ENCODE data around the gene TMEM143. TPM values are rescaled to one million over a fixed set of nuclear protein-coding genes. Genes with fewer than 3 reads are reported as not detected.
"Not testable (repeated sequence)": the region's sequence is repeated elsewhere in the genome, so short reads cannot be mapped to it uniquely, and the experiment has no call there.

Gene TMEM143
- total RNA-seq, 2 experiments from 2014 or later, result 15.5 to 16.6 TPM

DNA sequence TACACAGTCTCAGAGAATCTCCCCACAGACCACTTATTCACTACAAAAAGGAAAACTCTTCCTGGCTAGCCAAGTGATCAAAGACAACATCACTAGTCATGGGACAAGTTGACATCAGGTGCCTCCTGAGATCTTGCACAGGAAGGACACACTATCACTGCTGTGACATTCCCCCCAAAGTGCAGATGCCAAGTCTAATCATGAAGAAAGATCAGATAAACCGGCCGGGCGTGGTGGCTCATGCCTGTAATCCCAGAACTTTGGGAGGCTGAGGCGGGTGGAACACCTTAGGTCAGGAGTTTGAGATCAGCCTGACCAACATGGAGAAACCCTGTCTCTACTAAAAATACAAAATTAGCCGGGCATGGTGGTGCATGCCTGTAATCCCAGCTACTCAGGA lies 54.0 kb downstream of the TMEM143 start:
- not testable (repeated sequence) for H3K4me3 Mint-ChIP-seq, H3K9me3 Mint-ChIP-seq, DNase-seq, H3K36me3 Mint-ChIP-seq, H3K4me1 Mint-ChIP-seq, H3K27me3 Mint-ChIP-seq, H3K27ac Mint-ChIP-seq

DNA sequence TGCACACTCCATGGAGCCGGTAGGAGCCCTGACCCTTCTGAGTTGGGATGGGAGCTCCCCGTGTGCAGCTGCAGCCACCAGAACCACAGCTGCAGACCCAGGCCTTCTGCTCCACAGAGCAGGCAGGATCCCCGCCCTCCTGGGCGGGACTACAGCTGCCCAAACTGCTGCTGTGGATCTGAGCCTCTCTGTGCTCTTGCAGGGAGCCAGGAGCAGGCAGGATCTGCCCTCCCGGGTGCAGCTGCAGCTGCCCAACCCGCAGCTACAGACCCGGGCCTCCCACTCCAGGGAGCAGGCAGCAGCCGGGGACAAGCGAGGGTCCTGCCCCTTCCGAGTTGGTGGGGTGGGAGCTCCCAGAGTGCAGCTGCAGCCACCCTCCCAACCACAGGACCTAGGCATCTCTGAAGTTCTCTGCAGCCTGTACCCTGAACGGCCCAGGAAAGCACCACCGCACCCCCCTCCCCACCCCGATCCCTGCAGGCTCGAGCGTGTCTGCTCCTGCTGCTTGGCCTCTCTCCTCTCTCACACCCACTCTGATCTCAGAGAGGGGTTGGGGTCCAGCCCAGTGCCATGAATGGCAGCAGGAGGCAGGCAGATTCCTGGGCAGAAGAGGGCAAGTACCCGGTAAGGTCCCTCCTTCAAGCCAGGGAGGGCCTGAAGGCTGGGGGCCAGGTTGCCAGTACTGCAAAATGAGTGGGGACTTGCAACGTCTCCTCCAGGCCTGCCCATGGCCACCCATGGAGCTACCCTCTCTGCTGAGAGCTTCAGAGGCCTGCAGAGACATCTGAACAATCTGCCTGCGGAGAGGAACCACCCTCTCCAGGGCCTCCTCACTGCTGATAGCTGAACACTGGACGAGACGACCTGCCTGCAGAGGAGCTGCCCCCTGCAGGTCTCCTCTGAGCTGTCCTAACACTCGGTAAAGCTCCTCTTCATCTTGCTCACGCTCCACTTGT lies 54.8 kb downstream of the TMEM143 start:
- Mint-ChIP-seq H3K27me3 (no peaks in the 10 kb centered on the region), H3K4me1 (no peaks in the 10 kb centered on the region)

DNA sequence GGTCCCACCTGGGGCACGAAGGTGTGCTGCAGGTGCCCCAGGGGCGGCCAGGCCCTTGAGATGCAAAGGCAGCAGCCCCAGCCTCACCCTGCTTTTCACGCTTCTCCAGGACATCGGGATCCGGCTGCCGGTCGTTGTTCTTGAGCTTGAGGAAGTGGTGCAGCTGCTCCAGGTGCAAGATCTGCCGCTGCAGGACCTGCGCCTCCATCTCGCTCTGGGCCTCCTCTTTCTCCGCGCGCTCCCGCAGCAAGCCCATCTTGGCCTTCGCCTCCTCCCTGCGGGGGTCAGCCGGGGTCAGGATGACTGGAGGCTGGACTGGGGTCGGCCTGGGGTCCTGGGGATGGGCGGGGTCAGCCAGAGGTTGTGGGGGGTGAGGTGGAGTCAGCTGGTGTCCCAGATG lies 59.9 kb downstream of the TMEM143 start:
- H3K4me3 Mint-ChIP-seq, result no peak overlapping the region

More for the DNA sequence above, 54.8 kb downstream of the TMEM143 start:
- H3K27ac Mint-ChIP-seq, result no peak overlapping the region
- H3K9me3 Mint-ChIP-seq, result no peaks in the 10 kb centered on the region
- DNase-seq, result no peak
- no peaks in the 10 kb centered on the region for H3K36me3 Mint-ChIP-seq
- H3K4me3 Mint-ChIP-seq, result no peak overlapping the region

DNA sequence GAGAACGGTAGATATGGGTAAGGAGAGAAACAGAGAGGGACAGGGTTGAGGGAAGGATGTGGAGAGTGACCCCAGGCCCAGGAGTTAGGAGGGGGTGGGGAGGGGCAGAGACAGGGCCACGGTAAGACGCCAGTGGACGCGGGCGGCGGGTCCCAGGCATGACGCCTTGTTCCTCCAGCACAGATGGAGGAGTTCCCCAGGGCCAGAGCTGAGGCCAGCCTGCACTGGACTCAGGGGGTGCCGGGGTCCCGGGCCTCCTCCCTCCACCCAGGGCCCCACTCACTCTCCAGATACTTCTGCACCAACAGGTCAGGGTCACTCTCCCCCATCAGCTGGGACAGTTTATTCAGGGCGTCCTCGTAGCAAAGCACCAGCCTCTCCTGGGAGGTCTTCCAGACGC lies 60.4 kb downstream of the TMEM143 start:
- Mint-ChIP-seq H3K27ac (no peak overlapping the region), H3K27me3 (no peaks in the 10 kb centered on the region), H3K4me3 (no peak overlapping the region), H3K36me3 (no peaks in the 10 kb centered on the region), H3K4me1 (no peaks in the 10 kb centered on the region), H3K9me3 (no peaks in the 10 kb centered on the region)
- DNase-seq, result no peak

More for the DNA sequence above, 59.9 kb downstream of the TMEM143 start:
- DNase-seq, result no peak
- Mint-ChIP-seq H3K27ac (no peak overlapping the region), H3K36me3 (no peaks in the 10 kb centered on the region), H3K4me1 (no peaks in the 10 kb centered on the region), H3K27me3 (no peaks in the 10 kb centered on the region), H3K9me3 (no peaks in the 10 kb centered on the region)

DNA sequence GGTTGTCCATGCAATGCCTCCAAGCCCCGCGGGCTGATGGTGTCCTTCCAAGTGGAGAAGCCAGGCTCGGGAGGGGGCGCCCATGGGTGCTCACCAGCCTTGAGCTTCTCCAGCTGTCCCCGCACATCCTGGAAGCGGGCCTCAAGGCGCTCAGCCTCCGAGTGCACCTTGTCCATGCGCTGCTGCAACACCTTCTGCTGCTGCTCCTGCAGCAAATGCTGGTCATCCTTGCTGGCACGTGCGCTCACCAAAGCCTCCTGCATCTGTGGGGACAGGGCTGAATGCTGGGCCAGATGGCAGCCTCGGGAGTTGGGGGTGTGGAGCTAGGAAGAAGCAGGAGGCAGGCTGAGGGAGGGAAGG lies 61.2 kb downstream of the TMEM143 start:
- no peaks in the 10 kb centered on the region for H3K36me3 Mint-ChIP-seq
- no peaks in the 10 kb centered on the region for H3K9me3 Mint-ChIP-seq
- no peaks in the 10 kb centered on the region for H3K4me1 Mint-ChIP-seq
- H3K27me3 Mint-ChIP-seq, result no peaks in the 10 kb centered on the region
- DNase-seq, result no peak
- H3K4me3 Mint-ChIP-seq, result no peak overlapping the region
- H3K27ac Mint-ChIP-seq, result no peak overlapping the region

DNA sequence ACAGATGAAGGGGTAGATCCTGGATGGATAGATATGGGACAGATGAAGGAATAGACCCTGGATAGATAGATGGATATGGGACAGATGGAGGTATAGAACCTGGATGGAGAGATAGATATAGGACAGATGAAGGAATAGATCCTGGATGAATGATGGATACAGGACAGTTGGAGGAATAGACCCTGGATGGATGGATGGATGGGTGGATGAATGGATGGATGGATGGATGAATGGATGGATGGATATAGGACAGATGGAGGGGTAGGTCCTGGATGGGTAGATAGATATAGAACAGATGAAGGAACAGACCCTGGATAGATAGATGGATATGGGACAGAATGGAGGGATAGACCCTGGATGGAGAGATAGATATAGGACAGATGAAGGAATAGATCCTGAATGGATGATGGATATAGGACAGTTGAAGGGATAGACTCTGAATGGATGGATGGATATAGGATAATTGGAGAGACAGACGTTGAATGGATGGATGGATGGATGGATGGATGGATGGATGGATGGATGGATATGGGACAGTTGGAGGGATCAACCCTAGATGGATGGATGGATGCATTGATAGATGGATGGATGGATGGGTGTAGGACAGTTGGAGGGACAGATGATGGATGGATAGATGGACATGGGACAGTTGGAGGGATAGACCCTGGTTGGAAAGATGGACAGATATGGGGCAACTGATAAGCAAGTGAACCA lies 61.7 kb downstream of the TMEM143 start:
- no peak for DNase-seq
- Mint-ChIP-seq H3K27me3 (no peaks in the 10 kb centered on the region), H3K36me3 (no peaks in the 10 kb centered on the region), H3K27ac (no peak overlapping the region), H3K4me3 (no peak overlapping the region), H3K4me1 (no peaks in the 10 kb centered on the region), H3K9me3 (no peaks in the 10 kb centered on the region)

DNA sequence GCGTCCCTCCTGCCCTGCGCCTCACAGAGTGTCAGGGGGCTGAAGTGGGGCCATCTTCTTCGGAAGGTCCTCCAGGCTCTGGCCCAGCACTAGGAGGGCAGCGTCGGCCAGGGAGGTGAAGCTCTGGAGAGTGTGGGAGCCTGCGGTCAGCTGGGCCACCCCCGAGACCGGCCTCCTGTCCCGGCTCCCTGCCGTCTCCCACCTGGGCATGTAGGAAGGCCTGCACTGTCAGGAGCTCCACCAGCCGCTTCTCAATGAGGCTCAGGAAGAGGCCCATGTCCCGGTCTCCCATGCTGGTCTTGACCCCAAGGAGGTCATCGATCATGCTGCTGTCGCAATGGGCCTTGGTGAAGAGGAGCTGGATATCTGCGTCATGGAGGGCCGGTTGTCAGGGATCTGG lies 65.8 kb downstream of the TMEM143 start:
- DNase-seq, result no peak
- H3K9me3 Mint-ChIP-seq, result no peaks in the 10 kb centered on the region
- H3K36me3 Mint-ChIP-seq, result no peaks in the 10 kb centered on the region
- no peaks in the 10 kb centered on the region for H3K4me1 Mint-ChIP-seq
- H3K27me3 Mint-ChIP-seq, result no peaks in the 10 kb centered on the region
- no peak overlapping the region for H3K27ac Mint-ChIP-seq
- H3K4me3 Mint-ChIP-seq, result no peak overlapping the region

DNA sequence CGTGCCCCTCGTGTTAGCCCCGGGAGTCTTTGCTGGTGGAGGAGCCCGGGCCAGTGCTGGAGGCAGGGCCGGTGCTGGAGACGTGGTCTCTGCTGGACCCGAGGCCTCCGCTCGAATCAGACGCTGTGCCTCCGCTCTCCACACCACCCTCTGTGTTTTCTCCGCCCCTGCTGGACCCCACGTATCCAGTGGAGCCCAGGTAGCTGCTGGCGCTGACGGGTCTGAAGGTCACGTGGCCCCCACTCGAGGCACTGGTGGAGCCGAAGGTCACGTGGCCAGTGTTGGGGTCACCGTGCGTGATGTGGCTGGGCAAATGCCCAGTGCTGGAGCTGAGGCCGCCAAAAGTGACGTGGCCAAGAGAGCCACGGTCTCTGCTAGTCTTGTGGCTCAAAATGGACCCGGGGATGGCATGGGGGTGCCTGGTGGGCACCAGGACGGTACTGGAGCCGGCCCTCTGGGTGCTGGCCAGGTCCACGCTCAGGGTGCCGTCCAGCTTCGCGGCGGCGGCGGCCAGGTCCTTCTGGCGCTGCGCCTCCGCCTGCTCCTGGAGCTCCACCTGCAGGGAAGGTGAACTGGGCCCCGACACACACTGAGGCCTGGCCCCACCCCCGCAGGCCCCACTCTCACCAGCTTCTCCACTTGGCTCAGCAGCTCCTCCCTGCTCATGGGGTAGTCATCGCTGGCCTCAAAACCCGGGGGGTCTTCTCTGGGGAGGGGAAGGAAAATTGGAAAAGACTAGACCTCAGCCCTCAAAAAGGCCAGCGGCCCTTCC lies 66.6 kb downstream of the TMEM143 start:
- H3K9me3 Mint-ChIP-seq, result no peaks in the 10 kb centered on the region
- H3K4me1 Mint-ChIP-seq, result no peaks in the 10 kb centered on the region
- no peaks in the 10 kb centered on the region for H3K27me3 Mint-ChIP-seq
- no peak overlapping the region for H3K27ac Mint-ChIP-seq
- no peak for DNase-seq
- H3K4me3 Mint-ChIP-seq, result no peak overlapping the region
- H3K36me3 Mint-ChIP-seq, result no peaks in the 10 kb centered on the region

DNA sequence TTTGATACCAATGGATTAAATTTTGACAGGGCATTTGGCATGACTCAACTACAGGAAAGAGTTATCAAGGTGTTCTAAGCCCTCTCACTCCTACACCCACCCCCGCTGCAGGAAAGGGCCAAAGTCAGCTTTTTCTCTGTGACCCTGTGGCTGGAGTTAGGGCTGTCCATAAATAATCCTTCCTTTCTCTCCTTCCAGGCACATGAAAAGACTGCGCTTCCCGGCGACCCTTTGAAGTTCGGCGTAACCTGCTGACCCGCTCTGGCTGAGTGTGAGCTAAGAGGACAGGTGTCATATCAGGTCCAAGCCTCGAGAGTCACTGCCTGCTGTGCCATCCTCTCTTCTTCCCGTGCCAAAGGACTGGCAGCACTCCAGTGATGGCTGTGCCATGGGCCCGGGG lies 68.3 kb downstream of the TMEM143 start:
- H3K4me1 Mint-ChIP-seq, result peaks cover 7% of the 10 kb centered on the region
- H3K9me3 Mint-ChIP-seq, result no peaks in the 10 kb centered on the region

DNA sequence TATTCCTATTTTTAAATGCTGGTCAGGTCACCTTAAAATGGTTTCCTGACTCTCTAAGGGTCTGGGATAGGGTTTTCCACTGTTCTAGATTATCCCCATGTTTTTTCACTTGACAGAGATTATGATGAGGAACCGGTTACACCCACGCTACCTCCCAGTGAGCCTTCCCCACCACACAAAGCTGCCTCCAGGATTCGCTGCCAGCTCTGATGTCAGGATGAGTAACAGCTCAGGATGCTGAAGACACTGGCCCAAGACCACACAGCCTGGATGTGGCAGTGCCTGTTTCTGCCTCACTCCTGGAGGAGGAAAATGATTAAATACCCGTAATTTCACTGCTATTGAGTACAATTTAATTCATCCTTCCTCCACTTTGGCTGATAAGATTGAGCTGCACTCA lies 70.9 kb downstream of the TMEM143 start:
- H3K9me3 Mint-ChIP-seq, result no peaks in the 10 kb centered on the region
- no peak overlapping the region for H3K27ac Mint-ChIP-seq
- DNase-seq, result no peak
- H3K27me3 Mint-ChIP-seq, result no peaks in the 10 kb centered on the region
- no peak overlapping the region for H3K4me3 Mint-ChIP-seq
- no peaks in the 10 kb centered on the region for H3K36me3 Mint-ChIP-seq
- H3K4me1 Mint-ChIP-seq, result peaks cover 7% of the 10 kb centered on the region

More for the DNA sequence above, 68.3 kb downstream of the TMEM143 start:
- Mint-ChIP-seq H3K36me3 (no peaks in the 10 kb centered on the region), H3K27ac (no peak overlapping the region), H3K27me3 (no peaks in the 10 kb centered on the region), H3K4me3 (no peak overlapping the region)
- DNase-seq, result no peak

DNA sequence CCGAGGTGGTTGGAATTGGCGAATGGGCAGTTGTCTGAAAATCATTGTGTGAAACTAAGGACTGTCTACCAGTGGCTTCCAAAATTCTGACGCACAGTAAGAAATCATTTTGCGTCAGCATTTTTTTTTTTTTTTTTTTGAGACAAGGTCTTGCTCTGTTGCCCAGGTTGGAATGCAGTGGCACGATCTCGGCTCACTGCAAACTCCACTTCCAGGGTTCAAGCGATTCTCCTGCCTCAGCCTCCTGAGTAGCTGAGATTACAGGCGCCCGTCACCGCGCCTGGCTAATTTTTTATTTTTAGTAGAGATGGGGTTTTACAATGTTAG lies 72.3 kb downstream of the TMEM143 start:
- H3K9me3 Mint-ChIP-seq, H3K27me3 Mint-ChIP-seq, H3K27ac Mint-ChIP-seq, DNase-seq, H3K36me3 Mint-ChIP-seq, H3K4me1 Mint-ChIP-seq: not testable (repeated sequence)
- peak overlapping the region; percentile 76 for H3K4me3 Mint-ChIP-seq

DNA sequence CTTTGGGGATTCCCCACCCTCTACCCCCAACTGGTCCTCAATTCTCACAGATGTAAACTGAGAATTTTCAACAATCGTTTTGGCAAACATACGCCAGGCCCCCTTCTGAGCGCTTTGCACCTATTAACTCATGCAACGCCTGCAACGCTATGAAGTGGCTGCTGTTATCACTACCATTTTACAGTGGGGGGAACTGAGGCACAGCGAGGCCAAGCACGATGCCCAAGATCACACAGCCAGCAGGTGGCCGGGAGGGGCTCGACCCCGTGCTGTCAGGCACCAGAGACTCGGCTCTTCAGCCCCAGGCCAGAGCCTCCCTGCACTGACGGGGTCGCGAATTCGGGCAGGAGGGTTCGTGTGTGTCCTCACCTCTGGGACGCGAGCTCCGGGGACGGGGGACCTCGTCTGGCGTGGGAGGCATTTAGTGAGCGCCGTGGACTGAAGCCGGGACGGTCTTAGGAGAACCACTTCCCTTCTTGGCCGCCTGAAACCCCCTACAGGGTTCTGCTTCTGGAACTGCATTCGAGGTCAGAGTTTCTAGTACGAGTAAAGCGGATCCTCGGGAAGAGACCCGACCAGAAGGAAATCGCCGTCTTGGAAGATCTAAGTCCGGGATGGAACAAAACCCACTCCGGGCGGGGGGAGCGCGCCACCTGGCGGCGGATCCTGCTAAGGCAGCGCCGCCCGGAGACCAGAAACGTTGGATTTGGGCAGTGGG lies 72.8 kb downstream of the TMEM143 start:
- H3K27me3 Mint-ChIP-seq, result no peaks in the 10 kb centered on the region
- no peak overlapping the region for H3K27ac Mint-ChIP-seq
- H3K36me3 Mint-ChIP-seq, result peaks cover 10% of the 10 kb centered on the region
- DNase-seq, result peak; percentile 50
- peak overlapping the region; percentile 76 for H3K4me3 Mint-ChIP-seq
- peaks cover 8% of the 10 kb centered on the region for H3K9me3 Mint-ChIP-seq
- H3K4me1 Mint-ChIP-seq, result peaks cover 7% of the 10 kb centered on the region

DNA sequence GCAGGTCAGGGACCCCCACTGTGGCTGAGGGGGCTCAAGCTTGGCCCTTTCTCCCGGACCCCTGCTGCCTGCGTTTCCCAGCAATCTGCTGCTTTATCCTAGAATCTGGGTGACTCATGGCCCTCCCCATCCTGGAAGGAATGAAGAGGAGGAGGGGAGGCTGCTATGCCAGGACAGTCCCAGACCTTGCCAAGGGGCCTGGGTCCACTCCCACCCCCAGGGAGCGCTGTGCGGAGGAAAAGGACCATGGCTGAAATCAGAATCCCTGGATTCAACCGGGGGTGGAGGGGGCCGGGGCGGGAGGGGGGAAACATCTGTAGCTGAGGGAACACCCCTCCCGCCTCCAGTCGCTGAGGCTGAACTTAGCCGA lies 73.4 kb downstream of the TMEM143 start:
- Mint-ChIP-seq H3K4me3 (no peak overlapping the region), H3K27me3 (no peaks in the 10 kb centered on the region), H3K27ac (no peak overlapping the region), H3K36me3 (peaks cover 11% of the 10 kb centered on the region), H3K4me1 (peaks cover 7% of the 10 kb centered on the region), H3K9me3 (peaks cover 8% of the 10 kb centered on the region)
- DNase-seq, result no peak

DNA sequence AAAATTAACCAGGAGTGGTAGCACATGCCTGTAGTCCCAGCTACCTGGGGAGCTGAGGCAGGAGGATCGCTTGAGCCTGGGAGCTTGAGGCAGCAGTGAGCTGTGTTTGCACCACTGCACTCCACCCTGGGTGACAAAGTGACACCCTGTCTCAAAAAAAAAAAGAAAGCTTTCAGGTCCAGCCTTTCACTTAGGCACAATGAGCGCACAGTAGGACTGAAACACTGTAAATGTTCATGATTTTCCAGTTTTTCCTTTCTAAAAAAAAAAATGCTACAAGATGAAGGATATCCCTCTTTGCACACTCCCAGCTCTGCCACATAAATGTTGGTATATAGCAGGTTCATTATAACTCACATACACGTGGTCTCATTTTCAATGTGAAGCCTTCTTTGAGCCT lies 76.0 kb downstream of the TMEM143 start:
- no peak overlapping the region for H3K4me3 Mint-ChIP-seq
- no peaks in the 10 kb centered on the region for H3K27me3 Mint-ChIP-seq

DNA sequence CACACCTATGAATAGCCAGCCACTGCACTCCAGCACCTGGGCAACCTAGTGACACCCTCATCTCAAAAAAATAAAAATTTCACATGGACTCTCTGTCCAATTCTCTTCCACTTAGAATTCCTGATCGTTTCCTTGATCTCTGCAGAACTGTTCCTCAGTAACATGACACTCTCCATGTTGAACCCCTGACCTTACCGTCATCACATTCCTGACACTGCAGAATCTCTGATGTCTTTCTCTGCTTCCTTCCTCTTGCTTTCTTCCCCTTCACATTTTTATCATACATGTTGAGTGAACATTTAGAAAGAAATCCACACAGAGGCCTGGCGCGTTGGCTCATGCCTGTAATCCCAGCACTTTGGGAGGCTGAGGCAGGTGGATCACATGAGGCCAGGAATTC lies 78.8 kb downstream of the TMEM143 start:
- H3K27ac Mint-ChIP-seq, result no peak overlapping the region
- H3K36me3 Mint-ChIP-seq, result peaks cover 17% of the 10 kb centered on the region
- H3K4me1 Mint-ChIP-seq, result no peaks in the 10 kb centered on the region
- no peak overlapping the region for H3K4me3 Mint-ChIP-seq
- no peaks in the 10 kb centered on the region for H3K27me3 Mint-ChIP-seq
- no peak for DNase-seq
- peaks cover 8% of the 10 kb centered on the region for H3K9me3 Mint-ChIP-seq

More for the DNA sequence above, 76.0 kb downstream of the TMEM143 start:
- Mint-ChIP-seq H3K36me3 (peaks cover 17% of the 10 kb centered on the region), H3K9me3 (peaks cover 8% of the 10 kb centered on the region), H3K27ac (no peak overlapping the region), H3K4me1 (peaks cover 7% of the 10 kb centered on the region)
- DNase-seq, result no peak

All from activated naive CD8-positive, alpha-beta T cell treated with anti-CD3 and anti-CD28 coated beads for 36 hours (primary cell).